Astrocyte of the hippocampus (primary cell): Measurements from ENCODE around the gene HMX2.

ENCODE experiments used
- DNase-seq: peaks from one replicate; pipeline ENCODE4 v3.0.0; 2011; ENCODE audit warnings: low read depth, low spot score

HMX2 gene

DNA sequence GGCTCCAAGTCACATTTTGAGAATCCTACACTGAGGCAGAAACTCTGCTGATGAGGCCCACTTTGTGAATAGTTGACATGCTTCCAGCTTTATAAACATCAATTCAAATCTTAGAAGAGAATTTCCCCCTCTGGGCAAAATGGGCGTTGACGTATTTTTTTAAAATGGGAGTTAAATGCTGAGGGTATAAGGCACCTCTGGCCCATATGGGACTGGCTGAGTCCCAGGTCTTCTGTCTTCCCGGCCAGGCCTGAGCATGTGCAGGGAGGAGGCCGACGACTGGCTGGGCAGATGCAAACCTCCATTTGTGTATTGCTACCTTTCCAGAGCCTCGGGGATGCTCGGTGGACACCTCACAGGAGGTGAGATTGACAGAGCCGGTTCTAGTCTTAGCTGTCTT lies 44.0 kb downstream of the HMX2 start:
- DNase-seq = no peak

DNA sequence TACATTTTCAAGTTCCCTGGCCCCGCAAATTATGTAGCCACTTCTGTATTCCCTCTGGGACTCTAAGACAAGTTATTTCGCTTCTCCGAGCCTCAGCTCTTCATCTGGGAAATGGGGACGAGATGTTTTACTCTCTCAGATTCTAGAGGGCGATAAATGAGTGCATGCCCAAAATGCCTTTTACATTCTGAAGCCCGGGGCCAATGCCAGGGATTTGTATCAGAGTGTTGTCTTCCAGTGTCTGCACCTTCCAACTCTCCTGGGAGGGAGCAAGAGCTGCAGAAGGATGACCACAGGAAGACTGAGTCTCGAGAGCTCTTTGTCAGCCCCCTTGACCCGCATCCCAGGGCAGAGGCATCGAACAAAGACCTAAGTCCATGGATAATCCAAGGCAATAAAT lies 46.1 kb downstream of the HMX2 start:
- no peak for DNase-seq
